Erythroblast (primary cell): ENCODE measurements around the gene AIFM2.
"Not testable (repeated sequence)": the region's sequence is repeated elsewhere in the genome, so short reads cannot be mapped to it uniquely, and the experiment has no call there.

ENCODE experiments used
- GATA1 ChIP-seq: IDR thresholded peaks from 2 replicates; pipeline ENCODE4 v1.6.1; 2011; ENCODE audit warnings: low read depth, mild to moderate bottlenecking, control low read depth, low read length, moderate library complexity
- POLR2A ChIP-seq: IDR thresholded peaks from 2 replicates; pipeline ENCODE4 v1.6.1; 2011; ENCODE audit warnings: mild to moderate bottlenecking, low read length

DNA sequence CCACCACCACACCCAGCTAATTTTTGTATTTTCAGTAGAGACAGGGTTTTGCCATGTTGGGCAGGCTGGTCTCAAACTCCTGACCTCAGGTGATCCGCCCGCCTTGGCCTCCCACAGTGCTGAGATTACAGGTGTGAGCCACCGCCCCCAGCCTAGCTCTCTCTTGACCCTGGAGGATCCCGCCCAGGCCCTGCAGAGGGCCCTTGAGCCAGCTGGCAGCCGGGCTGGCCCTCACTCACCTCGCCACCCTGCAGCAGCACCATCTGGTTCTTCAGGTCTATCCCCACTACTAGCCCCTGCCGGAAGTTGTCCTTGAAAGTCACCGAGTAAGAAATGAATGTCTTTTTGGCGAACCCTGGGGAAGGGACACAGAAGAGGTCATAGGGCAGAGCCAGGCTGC is 9.5 kb downstream of the AIFM2 start:
- not testable (repeated sequence) for TF ChIP-seq POLR2A, GATA1
